SH-SY5Y (cell line): ENCODE results near the gene CNOT10.

Experiments used
- GATA2 ChIP-seq: IDR thresholded peaks from 2 replicates; pipeline ENCODE4 v1.6.1; 2011; ENCODE audit warnings: mild to moderate bottlenecking, low read depth, low read length
- GATA3 ChIP-seq: IDR thresholded peaks from 2 replicates; pipeline ENCODE4 v1.6.1; 2011; ENCODE audit warnings: low read depth, mild to moderate bottlenecking, low read length, moderate library complexity

- TF ChIP-seq GATA2 (no peak), GATA3 (no peak)
Observed at GRCh38 chr3:32712506-32713055, 27.6 kb downstream of the CNOT10 start.
